ENCODE data around the gene RBM39. TPM values are rescaled to one million over a fixed set of nuclear protein-coding genes. Genes with fewer than 3 reads are reported as not detected.

Gene RBM39
- total and polyA plus RNA-seq, 2 of the 8 experiments (the other 6 are each of a cell fraction or from before 2014, with no cell fraction given): 78.0 to 219 TPM

DNA sequence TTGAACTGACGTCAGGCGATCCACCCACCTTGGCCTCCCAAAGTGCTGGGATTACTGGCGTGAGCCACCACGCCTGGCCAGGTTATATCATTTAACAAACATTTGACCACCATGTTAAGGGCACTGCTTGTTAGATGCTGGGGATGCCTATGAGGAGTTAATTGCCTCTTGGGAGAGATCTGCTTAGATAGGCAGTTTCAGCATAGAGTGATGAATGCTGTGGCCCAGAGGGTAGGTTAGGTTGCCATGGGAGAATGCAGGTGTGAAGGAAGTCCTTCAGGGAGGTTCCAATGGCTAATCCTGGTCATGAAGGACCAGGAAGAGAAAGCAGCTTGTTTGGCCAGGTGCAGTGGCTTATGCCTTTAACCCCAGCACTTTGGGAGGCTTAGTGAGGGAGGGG lies 46.7 kb upstream of the RBM39 start:
- no peak overlapping the region for H2BK120ac ChIP-seq (replicated peaks; ENCODE audit: low read depth, low read length)
- no peak overlapping the region for H3K4ac ChIP-seq (replicated peaks; ENCODE audit: insufficient read length, low read depth, low read length)
- no peak overlapping the region for H3K56ac ChIP-seq (replicated peaks; ENCODE audit: insufficient read length, low read depth, low read length)
- H3K9ac ChIP-seq (replicated peaks in 1 of 4; ENCODE audit: extremely low read depth in 1 of 4, low read depth in 3 of 4, low read length in 3 of 4): no peak overlapping the region
- no peak overlapping the region for H2AFZ ChIP-seq (ENCODE audit: low read length)
- H3K4me2 ChIP-seq (ENCODE audit: insufficient read depth in 1 of 2, low read depth in 2 of 2, low read length in 2 of 2): no peak overlapping the region
- peaks cover 4 to 54% of the 10 kb centered on the region in 2 experiments; a peak in 3 of 4 replicates for H3K79me2 ChIP-seq (ENCODE audit: control insufficient read depth in 1 of 2, insufficient read depth in 2 of 2, low read length in 2 of 2)
- H4K91ac ChIP-seq (replicated peaks; ENCODE audit: insufficient read length, low read length): no peak overlapping the region
- ChIA-PET CTCF (ENCODE audit: partially characterized antibody) (no interaction called here), POLR2A (ENCODE audit: partially characterized antibody) (no interaction called here)
- TF ChIP-seq POLR2AphosphoS5 (IDR thresholded peaks at IDR 0.05; ENCODE audit: low read depth, low read length) (no peak), KDM1A (IDR thresholded peaks at IDR 0.05; ENCODE audit: borderline replicate concordance, low read length) (no peak), CBX5 (IDR thresholded peaks at IDR 0.05; ENCODE audit: low read depth, low read length) (no peak), CHD2 (IDR thresholded peaks at IDR 0.05; ENCODE audit: low read length) (no peak), GABPA (IDR thresholded peaks at IDR 0.05; ENCODE audit: borderline replicate concordance, insufficient read depth, low read length) (no peak), EP300 (IDR thresholded peaks at IDR 0.05; ENCODE audit: borderline replicate concordance in 1 of 2, low read depth in 2 of 2, low read length in 2 of 2) (no peak), EGR1 (IDR thresholded peaks at IDR 0.05; ENCODE audit: borderline replicate concordance, low read depth, low read length) (no peak), NRF1 (IDR thresholded peaks at IDR 0.05; ENCODE audit: low read depth, low read length) (no peak), CREB1 (IDR thresholded peaks at IDR 0.05) (no peak), MAFK (IDR thresholded peaks at IDR 0.05; ENCODE audit: low read depth, low read length) (no peak)
- no peak overlapping the region for H3K4me3 ChIP-seq (ENCODE audit: extremely low read depth in 1 of 4, insufficient read depth in 2 of 4, low read depth in 3 of 4, low read length in 4 of 4)
- no peak overlapping the region for H4K5ac ChIP-seq (ENCODE audit: insufficient read length, low read depth, low read length)
- no peak overlapping the region for H3K18ac ChIP-seq (ENCODE audit: extremely low read depth, low read length)
- H2BK20ac ChIP-seq (ENCODE audit: low read length): no peak overlapping the region
- no peak overlapping the region; the same call in 1 of the 2 replicates for H2BK15ac ChIP-seq (ENCODE audit: low read length)
- H3K23me2 ChIP-seq (ENCODE audit: low read depth, low read length): no peaks in the 10 kb centered on the region
- H4K8ac ChIP-seq (ENCODE audit: extremely low read depth, insufficient read depth, low read length): no peak overlapping the region
- H3K79me1 ChIP-seq (ENCODE audit: low read depth, low read length): peaks cover 13% of the 10 kb centered on the region
- no peaks in the 10 kb centered on the region for H3K9me3 ChIP-seq (ENCODE audit: insufficient read depth in 2 of 2, low read depth in 1 of 2, low read length in 1 of 2)
- H2AK5ac ChIP-seq (ENCODE audit: low read depth, low read length): no peak overlapping the region
- 93% methylated on average over 4 of the region's 4 CpGs; no CpG with 5 or more reads in 1 of the 2 experiments for WGBS, 2 experiments (ENCODE audit: extremely low coverage in 1 of 2, insufficient coverage in 1 of 2, insufficient read length in 1 of 2, insufficient replicate concordance in 2 of 2, low coverage in 1 of 2, low lambda C conversion rate in 2 of 2, missing lambda C conversion rate in 1 of 2)
- no peak overlapping the region for H3K14ac ChIP-seq (ENCODE audit: insufficient read length)
- H3K36me3 ChIP-seq (ENCODE audit: control insufficient read depth in 2 of 4, insufficient read depth in 4 of 4, low read length in 3 of 4): no peaks in the 10 kb centered on the region
- H4K20me1 ChIP-seq (replicated peaks in 1 of 2; ENCODE audit: control insufficient read depth in 1 of 2, insufficient read depth in 2 of 2, low read length in 2 of 2): peaks cover 3 to 5% of the 10 kb centered on the region in 2 experiments
- no peak for FAIRE-seq
- no peak overlapping the region for H2BK12ac ChIP-seq (ENCODE audit: low read depth, low read length)
- H3K27me3 ChIP-seq (replicated peaks in 1 of 4; ENCODE audit: control insufficient read depth in 3 of 4, extremely low read depth in 1 of 4, insufficient read depth in 3 of 4, low read length in 3 of 4): no peaks in the 10 kb centered on the region
- H3K4me1 ChIP-seq (replicated peaks in 1 of 4; ENCODE audit: control insufficient read depth in 3 of 4, insufficient read depth in 4 of 4, low read length in 3 of 4): no peaks in the 10 kb centered on the region; a peak in 1 of 7 replicates
- DNase-seq (ENCODE audit: low read depth in 1 of 2, low spot score in 2 of 2): no peak
- no peak overlapping the region for H3K23ac ChIP-seq (ENCODE audit: insufficient read length)
- no peak overlapping the region for H3K27ac ChIP-seq (ENCODE audit: low read depth, low read length)
- no peak overlapping the region for H2BK5ac ChIP-seq (ENCODE audit: low read depth, low read length)
